ENCODE results near the gene COL2A1.

The COL2A1 gene

GRCh38 chr12:48003226-48004052 is 837 bp downstream of the COL2A1 start:
- ChIA-PET POLR2A (no interaction called here), CTCF (no interaction called here)
- no peak for TF ChIP-seq BHLHE40 (IDR thresholded peaks at IDR 0.05; ENCODE audit: borderline replicate concordance)
- no peak for TF ChIP-seq SUZ12 (IDR thresholded peaks at IDR 0.05)
- no peak for TF ChIP-seq NFRKB (IDR thresholded peaks at IDR 0.05)
- no peak for TF ChIP-seq SP1 (IDR thresholded peaks at IDR 0.05)
- TF ChIP-seq FOXA1 (IDR thresholded peaks at IDR 0.05), result no peak
- TF ChIP-seq CTBP1 (IDR thresholded peaks at IDR 0.05; ENCODE audit: borderline replicate concordance), result no peak
- no peak for TF ChIP-seq FOXK2 (IDR thresholded peaks at IDR 0.05)
- TF ChIP-seq TARDBP (IDR thresholded peaks at IDR 0.05), result no peak
- DNase-seq (ENCODE audit: extremely low spot score), result no peak

GRCh38 chr12:48002773-48003218 is 1.5 kb downstream of the COL2A1 start:
- peak; percentile 76 for TF ChIP-seq PKNOX1 (IDR thresholded peaks at IDR 0.05)
- TF ChIP-seq CTBP1 (IDR thresholded peaks at IDR 0.05; ENCODE audit: borderline replicate concordance), result no peak
- peak; percentile 91 for TF ChIP-seq L3MBTL2 (conservative IDR thresholded peaks at IDR 0.05)
- no peak for TF ChIP-seq ARNT (IDR thresholded peaks at IDR 0.05)
- no peak for TF ChIP-seq ZNF384 (IDR thresholded peaks at IDR 0.05)
- ChIA-PET POLR2A (interaction anchor here (0.9 to 1.2 kb wide), 3 partner anchors 27 to 155 kb away, joined by 3 to 4 read pairs (median 3); partner anchors contain the start of genes ASB8 and VDR), CTCF (no interaction called here)
- peak; percentile 52 for DNase-seq (ENCODE audit: extremely low spot score)

- ChIA-PET CTCF (no interaction called here), POLR2A (interaction anchor here (0.9 to 1.2 kb wide), 3 partner anchors 26 to 155 kb away, joined by 3 to 4 read pairs (median 3); partner anchors contain the start of genes ASB8 and VDR)
- DNase-seq (ENCODE audit: extremely low spot score), result no peak
- TF ChIP-seq ZNF384 (IDR thresholded peaks at IDR 0.05) (no peak), FOXA1 (IDR thresholded peaks at IDR 0.05) (no peak), FOXK2 (IDR thresholded peaks at IDR 0.05) (no peak), PKNOX1 (IDR thresholded peaks at IDR 0.05) (no peak), CTBP1 (IDR thresholded peaks at IDR 0.05; ENCODE audit: borderline replicate concordance) (no peak), TARDBP (IDR thresholded peaks at IDR 0.05) (no peak), L3MBTL2 (conservative IDR thresholded peaks at IDR 0.05) (no peak)
Measured at GRCh38 chr12:48002414-48002730, 1.9 kb downstream of the COL2A1 start.

GRCh38 chr12:48001505-48002413 is 2.5 kb downstream of the COL2A1 start:
- ChIA-PET CTCF (no interaction called here), POLR2A (interaction anchor here (0.9 to 1.2 kb wide), 3 partner anchors 26 to 156 kb away, joined by 3 to 4 read pairs (median 3); partner anchors contain the start of genes ASB8 and VDR)
- TF ChIP-seq LEF1 (IDR thresholded peaks at IDR 0.05; ENCODE audit: borderline replicate concordance) (no peak), HDGF (IDR thresholded peaks at IDR 0.05; ENCODE audit: borderline replicate concordance) (no peak)
- peak; percentile 76 for DNase-seq (ENCODE audit: extremely low spot score)

GRCh38 chr12:48000878-48001504 is 3.3 kb downstream of the COL2A1 start:
- CTCF ChIA-PET, result no interaction called here
- DNase-seq (ENCODE audit: extremely low spot score), result peak; percentile 73

GRCh38 chr12:47999816-48000215 is 4.5 kb downstream of the COL2A1 start:
- ChIA-PET CTCF (no interaction called here), POLR2A (no interaction called here)
- DNase-seq (ENCODE audit: extremely low spot score), result no peak
- TF ChIP-seq SP1 (IDR thresholded peaks at IDR 0.05) (no peak), NFRKB (IDR thresholded peaks at IDR 0.05) (no peak), ARNT (IDR thresholded peaks at IDR 0.05) (no peak), L3MBTL2 (conservative IDR thresholded peaks at IDR 0.05) (no peak), FOXK2 (IDR thresholded peaks at IDR 0.05) (no peak), TARDBP (IDR thresholded peaks at IDR 0.05) (no peak)

More at GRCh38 chr12:48000878-48001504, 3.3 kb downstream of the COL2A1 start:
- POLR2A ChIA-PET, result no interaction called here
- no peak for TF ChIP-seq BHLHE40 (IDR thresholded peaks at IDR 0.05; ENCODE audit: borderline replicate concordance)
- TF ChIP-seq L3MBTL2 (conservative IDR thresholded peaks at IDR 0.05), result peak; percentile 70

GRCh38 chr12:47997321-47997720 is 7.0 kb downstream of the COL2A1 start:
- ChIA-PET CTCF (no interaction called here), POLR2A (no interaction called here)
- no peak for TF ChIP-seq BHLHE40 (IDR thresholded peaks at IDR 0.05; ENCODE audit: borderline replicate concordance)
- no peak for TF ChIP-seq HDGF (IDR thresholded peaks at IDR 0.05; ENCODE audit: borderline replicate concordance)
- TF ChIP-seq ELF4 (IDR thresholded peaks at IDR 0.05), result no peak
- no peak for TF ChIP-seq TARDBP (IDR thresholded peaks at IDR 0.05)
- TF ChIP-seq FOXA1 (IDR thresholded peaks at IDR 0.05), result no peak
- DNase-seq (ENCODE audit: extremely low spot score), result no peak
